GM19452 (cell line): ENCODE results near the gene PAN3.

Source experiments
- ATAC-seq: cut with Tn5 transposase; IDR thresholded peaks from one replicate; pipeline ENCODE4 v1.9.1; 2021; ENCODE audit not compliant: unreplicated experiment

The PAN3 gene

GRCh38 chr13:28329395-28330158 lies 191.2 kb downstream of the PAN3 start:
- ATAC-seq = no peak

- ATAC-seq = no peak
These were observed 195.0 kb downstream of the PAN3 start for GRCh38 chr13:28333204-28333881.

- ATAC-seq = no peak
These were observed 197.9 kb downstream of the PAN3 start for GRCh38 chr13:28336193-28336657.

GRCh38 chr13:28337166-28338005 lies 199.0 kb downstream of the PAN3 start:
- no peak for ATAC-seq

- no peak for ATAC-seq
These were observed 199.7 kb downstream of the PAN3 start for GRCh38 chr13:28338006-28338574.

- ATAC-seq = no peak
These were observed 200.4 kb downstream of the PAN3 start for GRCh38 chr13:28338742-28339141.

- no peak for ATAC-seq
These were observed 201.1 kb downstream of the PAN3 start for GRCh38 chr13:28339419-28339818.

GRCh38 chr13:28340272-28340793 lies 202.0 kb downstream of the PAN3 start:
- no peak for ATAC-seq

GRCh38 chr13:28342251-28342650 lies 203.9 kb downstream of the PAN3 start:
- ATAC-seq = no peak

- ATAC-seq = no peak
These were observed 205.8 kb downstream of the PAN3 start for GRCh38 chr13:28344163-28344562.
